GM13976 (cell line): ENCODE measurements around the gene PSMC3.

Experiments
- DNase-seq: peaks from one replicate; pipeline ENCODE4 v3.0.0; 2012; ENCODE audit warnings: low spot score
- in situ Hi-C: fragments of 300-500 bp; cut with MboI; formaldehyde crosslinking; loops from one replicate; pipeline ENCODE4 v1.12.0; 2022; ENCODE audit warnings: low sequenced_read_pairs, mixed read lengths, inconsistent platforms; ENCODE audit not compliant: unreplicated experiment
- TF ChIP-seq, protein P1 (sequence below): IDR thresholded peaks from 2 replicates; pipeline ENCODE4 v1.5.1; 2012; ENCODE audit warnings: borderline replicate concordance, mild to moderate bottlenecking; ENCODE audit not compliant: insufficient read depth; ENCODE audit errors: extremely low read depth, missing control alignments, control extremely low read depth

Gene PSMC3

DNA sequence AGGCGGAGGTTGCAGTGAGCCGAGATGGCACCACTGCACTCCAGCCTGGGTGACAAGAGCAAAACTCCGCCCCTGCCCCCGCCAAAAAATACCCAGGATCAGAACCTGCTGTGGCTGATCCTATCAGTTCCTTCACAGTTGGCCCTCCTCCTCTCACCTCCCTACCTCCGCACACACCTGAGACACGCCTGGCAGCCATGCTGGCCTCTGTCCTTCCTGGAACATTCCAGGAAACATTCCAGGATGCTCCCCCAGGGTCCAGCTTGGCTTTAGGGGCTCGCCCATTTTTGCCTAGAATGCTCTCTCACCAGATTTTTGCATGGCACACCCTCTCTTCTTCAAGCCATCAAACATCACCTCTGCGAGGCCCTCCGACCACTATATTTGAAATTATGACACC lies 20.6 kb upstream of the PSMC3 start:
- in situ Hi-C loops, result no loop called here
- no peak for DNase-seq
- TF ChIP-seq, protein P1, sequence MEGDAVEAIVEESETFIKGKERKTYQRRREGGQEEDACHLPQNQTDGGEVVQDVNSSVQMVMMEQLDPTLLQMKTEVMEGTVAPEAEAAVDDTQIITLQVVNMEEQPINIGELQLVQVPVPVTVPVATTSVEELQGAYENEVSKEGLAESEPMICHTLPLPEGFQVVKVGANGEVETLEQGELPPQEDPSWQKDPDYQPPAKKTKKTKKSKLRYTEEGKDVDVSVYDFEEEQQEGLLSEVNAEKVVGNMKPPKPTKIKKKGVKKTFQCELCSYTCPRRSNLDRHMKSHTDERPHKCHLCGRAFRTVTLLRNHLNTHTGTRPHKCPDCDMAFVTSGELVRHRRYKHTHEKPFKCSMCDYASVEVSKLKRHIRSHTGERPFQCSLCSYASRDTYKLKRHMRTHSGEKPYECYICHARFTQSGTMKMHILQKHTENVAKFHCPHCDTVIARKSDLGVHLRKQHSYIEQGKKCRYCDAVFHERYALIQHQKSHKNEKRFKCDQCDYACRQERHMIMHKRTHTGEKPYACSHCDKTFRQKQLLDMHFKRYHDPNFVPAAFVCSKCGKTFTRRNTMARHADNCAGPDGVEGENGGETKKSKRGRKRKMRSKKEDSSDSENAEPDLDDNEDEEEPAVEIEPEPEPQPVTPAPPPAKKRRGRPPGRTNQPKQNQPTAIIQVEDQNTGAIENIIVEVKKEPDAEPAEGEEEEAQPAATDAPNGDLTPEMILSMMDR, result no peak

DNA sequence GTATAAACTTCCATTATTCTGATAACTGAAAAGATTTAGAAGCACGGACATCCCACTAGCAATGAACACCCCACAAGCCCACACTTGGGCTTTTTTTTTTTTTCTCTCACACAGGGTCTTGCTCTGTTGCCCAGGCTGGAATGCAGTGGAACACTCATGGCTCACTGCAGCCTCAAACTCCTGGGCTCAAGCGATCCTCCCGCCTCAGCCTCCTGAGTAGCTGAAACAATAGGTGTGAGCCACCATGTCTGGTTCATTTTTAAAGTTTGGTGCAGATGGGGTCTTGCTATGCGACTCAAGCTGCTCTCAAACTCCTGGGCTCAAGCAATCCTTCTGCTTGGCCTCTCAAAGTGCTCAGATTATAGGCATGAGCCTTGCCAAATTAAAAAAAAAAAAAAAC lies 19.6 kb upstream of the PSMC3 start:
- no peak for DNase-seq
- TF ChIP-seq, protein P1, result no peak
- in situ Hi-C loops, result no loop called here

DNA sequence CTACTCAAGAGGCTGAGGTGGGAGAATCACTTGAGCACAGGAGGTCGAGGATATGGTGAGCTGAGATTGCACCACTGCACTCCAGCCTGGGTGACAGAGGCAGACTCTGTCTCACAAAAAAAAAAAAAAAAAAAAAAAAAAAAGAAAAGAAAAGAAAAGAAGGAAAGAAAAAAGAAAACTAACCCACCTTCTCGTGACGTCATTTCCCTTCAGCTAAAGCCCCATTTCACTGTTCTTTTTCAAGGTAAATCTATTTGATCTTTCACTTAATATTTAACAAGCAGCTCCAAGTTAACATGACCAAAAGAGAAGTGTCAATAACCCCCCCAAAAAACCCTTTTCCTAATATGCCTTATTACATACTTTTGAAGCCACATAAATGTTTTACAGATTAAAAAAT lies 17.6 kb upstream of the PSMC3 start:
- TF ChIP-seq, protein P1, result no peak
- DNase-seq, result no peak
- in situ Hi-C loops, result no loop called here

DNA sequence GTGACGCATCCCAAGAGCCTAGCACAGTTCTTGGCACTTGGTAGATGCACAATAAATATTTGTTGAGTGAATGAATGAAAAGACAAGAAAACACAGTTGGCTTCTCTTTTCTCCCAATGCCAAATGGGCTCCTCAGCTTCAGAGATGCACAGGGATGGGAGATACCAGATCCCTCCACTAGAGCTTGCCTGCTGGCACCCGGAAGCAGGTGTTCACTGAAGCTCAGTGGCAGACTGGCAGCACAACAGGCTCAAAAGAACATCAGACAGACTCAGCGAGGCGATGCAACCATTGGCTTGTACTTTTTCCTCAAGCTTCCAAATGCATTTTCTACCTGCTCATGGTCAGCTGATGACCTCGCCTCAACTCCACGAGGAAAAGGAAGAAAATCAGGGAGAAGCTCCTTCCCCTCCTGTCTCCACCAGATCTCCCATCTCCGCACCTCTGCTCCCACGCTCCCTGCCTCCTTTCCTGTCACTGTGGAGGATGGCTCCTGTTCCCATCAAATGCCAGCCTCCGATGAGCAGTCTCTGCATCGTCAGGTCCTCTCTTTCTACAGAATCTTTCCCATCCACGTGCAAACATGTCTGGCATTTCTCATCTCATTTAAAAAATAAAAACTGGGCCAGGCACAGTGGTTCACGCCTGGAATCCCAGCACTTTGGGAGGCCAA lies 16.9 kb upstream of the PSMC3 start:
- no peak for DNase-seq

DNA sequence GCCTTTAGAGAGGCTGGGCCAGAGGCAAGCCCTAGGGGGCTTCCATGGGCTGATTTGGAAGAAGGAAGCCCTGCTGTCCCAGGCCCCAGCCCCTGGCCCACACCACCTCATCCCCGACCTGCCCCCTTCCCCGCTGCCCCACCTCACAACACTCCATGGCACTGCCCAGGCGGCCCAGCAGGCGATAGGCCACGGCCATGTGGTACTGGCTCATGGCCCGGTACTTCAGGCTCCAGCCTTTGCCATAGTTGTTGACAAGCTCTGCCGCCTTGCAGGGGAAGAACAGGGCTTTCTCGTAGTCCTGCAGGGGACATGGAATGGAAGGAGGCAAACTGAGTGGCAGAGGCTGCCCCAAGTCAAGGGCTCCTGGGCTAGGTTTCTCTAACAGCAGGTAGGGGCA lies 16.3 kb upstream of the PSMC3 start:
- no peak for DNase-seq
- in situ Hi-C loops, result no loop called here

More for the DNA sequence above, 16.9 kb upstream of the PSMC3 start:
- in situ Hi-C loops, result no loop called here
- TF ChIP-seq, protein P1, result no peak

DNA sequence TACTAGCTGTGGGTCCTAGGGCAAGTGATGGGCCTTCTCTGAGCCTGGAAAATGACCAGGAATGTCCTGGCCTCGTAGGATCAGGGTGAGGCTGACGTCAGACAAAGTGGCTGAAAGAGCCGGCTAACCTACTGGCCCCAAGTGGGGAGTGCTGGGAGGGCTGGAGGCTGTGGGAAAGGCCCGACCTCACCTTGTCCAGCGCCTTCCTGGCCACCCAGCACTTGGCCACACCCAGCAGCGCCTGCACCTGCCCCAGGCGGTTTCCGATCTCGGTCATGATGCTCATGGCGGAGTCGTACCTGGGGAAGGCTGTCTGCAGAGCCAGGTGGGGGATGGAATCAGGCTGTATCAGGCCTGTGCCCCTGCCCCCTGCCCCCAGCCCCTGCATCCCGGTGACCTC lies 15.2 kb upstream of the PSMC3 start:
- in situ Hi-C loops, result no loop called here
- TF ChIP-seq, protein P1, result no peak
- DNase-seq, result no peak

More for the DNA sequence above, 16.3 kb upstream of the PSMC3 start:
- TF ChIP-seq, protein P1, result no peak

DNA sequence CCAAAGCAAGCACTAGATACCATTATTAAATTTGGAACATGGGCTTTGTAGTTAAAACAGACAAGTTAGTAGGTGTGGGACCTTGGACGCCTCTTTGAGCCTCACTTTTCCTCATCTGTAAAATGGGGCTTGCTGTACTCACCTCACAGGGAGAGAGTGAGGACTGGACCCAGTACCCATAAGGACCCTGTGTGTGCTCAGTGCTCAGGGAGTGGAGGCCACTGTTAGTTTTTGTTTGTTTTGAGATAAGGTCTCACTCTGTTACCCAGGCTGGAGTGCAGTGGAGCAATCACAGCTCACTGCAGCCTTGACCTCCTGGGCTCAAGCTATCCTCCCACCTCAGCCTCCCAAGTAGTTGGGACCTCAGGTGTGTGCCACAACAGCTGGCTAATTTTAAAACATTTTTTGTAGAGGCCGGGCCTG lies 13.8 kb upstream of the PSMC3 start:
- no peak for DNase-seq
- TF ChIP-seq, protein P1, result no peak
- in situ Hi-C loops, result no loop called here
